IMR-90 (cell line): Measurements from ENCODE around the gene ABCF3. TPM values are rescaled to one million over a fixed set of nuclear protein-coding genes. Genes with fewer than 3 reads are reported as not detected.

ENCODE experiments used
- ATAC-seq: fragments of 200-7000 bp; cut with Tn5 transposase; 2 replicates; pipeline ENCODE4 v1.9.1; 2020; ENCODE audit warnings: low read depth, mild to moderate bottlenecking, moderate library complexity
- BruUV-seq: library from RNA; stranded (reverse); fragments of 400-500 nt; replicated peaks from 2 replicates; lab custom pipeline; 2021; lab: Mats Ljungman, UMichigan
- CTCF ChIA-PET: fragments of 300-600 bp; formaldehyde crosslinking; extraction: SDS; loops from one replicate; lab custom pipeline; 2021; ENCODE audit warnings: antibody characterized with exemption; lab: Yijun Ruan, JAX
- POLR2A ChIA-PET: fragments of 300-600 bp; sonication (Branson Sonifier 250); formaldehyde crosslinking; loops from one replicate; lab custom pipeline; 2022; ENCODE audit warnings: antibody characterized with exemption; ENCODE audit not compliant: unreplicated experiment; lab: Charles Lee
- DNase-seq: peaks from one replicate; pipeline ENCODE4 v3.0.0; 2013
- H2AFZ ChIP-seq: replicated peaks from 2 replicates; pipeline ENCODE3; 2013; ENCODE audit warnings: low read length, mild to moderate bottlenecking; ENCODE audit not compliant: poor library complexity
- H2AK5ac ChIP-seq: 2 replicates; pipeline ENCODE4 v1.6.1; 2013; ENCODE audit warnings: low read depth, low read length, inconsistent platforms
- H2AK9ac ChIP-seq: replicated peaks from 2 replicates; pipeline ENCODE3; 2013; ENCODE audit warnings: mild to moderate bottlenecking, low read depth, low read length, moderate library complexity; ENCODE audit not compliant: poor library complexity
- H2BK120ac ChIP-seq: 2 replicates; pipeline ENCODE4 v1.6.1; 2013; ENCODE audit warnings: low read depth, low read length, inconsistent platforms
- H2BK15ac ChIP-seq: 3 replicates; pipeline ENCODE4 v1.6.1; 2013; ENCODE audit warnings: low read depth, low read length, inconsistent platforms
- H2BK20ac ChIP-seq: 2 replicates; pipeline ENCODE4 v1.6.1; 2013; ENCODE audit warnings: low read depth, mild to moderate bottlenecking, inconsistent platforms, low read length, moderate library complexity
- H2BK5ac ChIP-seq: 2 replicates; pipeline ENCODE4 v1.6.1; 2013; ENCODE audit warnings: mild to moderate bottlenecking, low read depth, low read length, inconsistent platforms; ENCODE audit not compliant: poor library complexity, severe bottlenecking
- H3K14ac ChIP-seq: replicated peaks from 2 replicates; pipeline ENCODE4 v1.6.1; 2013; ENCODE audit warnings: low read depth, low read length, inconsistent platforms
- H3K18ac ChIP-seq: 2 replicates; pipeline ENCODE4 v1.6.1; 2013; ENCODE audit warnings: low read depth, low read length, control low read depth
- H3K23ac ChIP-seq: 2 replicates; pipeline ENCODE4 v1.6.1; 2013; ENCODE audit warnings: low read depth, low read length, inconsistent platforms
- H3K27ac ChIP-seq: 2 replicates; pipeline ENCODE4 v1.5.1; 2013; ENCODE audit warnings: mild to moderate bottlenecking, control low read depth, low read length; ENCODE audit not compliant: insufficient read depth
- H3K27me3 ChIP-seq: 2 replicates; pipeline ENCODE4 v1.6.1; 2013; ENCODE audit warnings: low read length; ENCODE audit not compliant: control insufficient read depth, insufficient read depth
- H3K36me3 ChIP-seq: 2 replicates; pipeline ENCODE4 v1.6.1; 2013; ENCODE audit warnings: low read length, mixed read lengths; ENCODE audit not compliant: control insufficient read depth, insufficient read depth
- H3K4ac ChIP-seq: 2 replicates; pipeline ENCODE4 v1.6.1; 2013; ENCODE audit warnings: low read depth, low read length, inconsistent platforms
- H3K4me1 ChIP-seq: 2 replicates; pipeline ENCODE4 v1.6.1; 2013; ENCODE audit warnings: low read length, mixed read lengths; ENCODE audit not compliant: control insufficient read depth, insufficient read depth
- H3K4me2 ChIP-seq: 2 replicates; pipeline ENCODE4 v1.6.1; 2013; ENCODE audit warnings: low read depth, mild to moderate bottlenecking, control low read depth, low read length, moderate library complexity
- H3K4me3 ChIP-seq: 2 replicates; pipeline ENCODE4 v1.5.1; 2013; ENCODE audit warnings: low read depth, mild to moderate bottlenecking, control low read depth, low read length, moderate library complexity; ENCODE audit not compliant: insufficient read depth
- H3K56ac ChIP-seq: 2 replicates; pipeline ENCODE4 v1.6.1; 2013; ENCODE audit warnings: low read length, inconsistent platforms; ENCODE audit not compliant: insufficient read depth; ENCODE audit errors: extremely low read depth
- H3K79me1 ChIP-seq, 2 experiments: 2 replicates each; pipeline ENCODE4 v1.6.1; 2013; ENCODE audit warnings: low read length in 2 of 2, inconsistent platforms in 1 of 2, low read depth in 1 of 2
- H3K9ac ChIP-seq: 2 replicates; pipeline ENCODE4 v1.6.1; 2013; ENCODE audit warnings: low read depth, low read length, control low read depth
- H3K9me1 ChIP-seq: 2 replicates; pipeline ENCODE4 v1.6.1; 2013; ENCODE audit warnings: low read length, inconsistent platforms; ENCODE audit not compliant: insufficient read depth
- H3K9me3 ChIP-seq: 2 replicates; pipeline ENCODE4 v1.6.1; 2013; ENCODE audit warnings: low read length; ENCODE audit not compliant: control insufficient read depth, insufficient read depth
- H4K20me1 ChIP-seq: 2 replicates; pipeline ENCODE4 v1.6.1; 2013; ENCODE audit warnings: low read length, inconsistent platforms; ENCODE audit not compliant: insufficient read depth
- H4K5ac ChIP-seq: 2 replicates; pipeline ENCODE4 v1.6.1; 2013; ENCODE audit warnings: mild to moderate bottlenecking, low read depth, low read length, control low read depth
- H4K8ac ChIP-seq, 2 experiments: 2 replicates each; pipeline ENCODE4 v1.6.1; 2013; ENCODE audit warnings: low read depth in 2 of 2, low read length in 2 of 2, control low read depth in 1 of 2, inconsistent platforms in 1 of 2
- H4K91ac ChIP-seq: 2 replicates; pipeline ENCODE4 v1.6.1; 2013; ENCODE audit warnings: low read depth, low read length, inconsistent platforms; ENCODE audit not compliant: insufficient read depth
- BHLHE40 ChIP-seq: fragments of 150-350 bp; IDR thresholded peaks from 2 replicates; pipeline ENCODE4 v1.6.1; 2016; ENCODE audit warnings: mild to moderate bottlenecking, low read depth, low read length
- ELK1 ChIP-seq: fragments of 150-350 bp; IDR thresholded peaks from 2 replicates; pipeline ENCODE4 v1.6.1; 2016; ENCODE audit warnings: low read depth, mild to moderate bottlenecking, low read length, moderate library complexity, borderline replicate concordance
- FOS ChIP-seq: fragments of 150-350 bp; IDR thresholded peaks from 2 replicates; pipeline ENCODE4 v1.6.1; 2016; ENCODE audit warnings: low read depth, low read length
- MAZ ChIP-seq: IDR thresholded peaks from 2 replicates; pipeline ENCODE4 v1.6.1; 2012; ENCODE audit warnings: low read depth, mild to moderate bottlenecking, low read length, improper control_type of control experiment, moderate library complexity, borderline replicate concordance
- POLR2A ChIP-seq: IDR thresholded peaks from 2 replicates; pipeline ENCODE4 v1.6.1; 2012; ENCODE audit warnings: mild to moderate bottlenecking, low read depth, low read length
- SMC3 ChIP-seq: fragments of 150-350 bp; IDR thresholded peaks from 2 replicates; pipeline ENCODE4 v1.6.1; 2016; ENCODE audit warnings: low read depth, mild to moderate bottlenecking, antibody characterized with exemption, low read length, moderate library complexity
- WGBS, 2 experiments: methylation state at CpG; one replicate each; pipeline versions ENCODE4 v1.1.5 to v1.1.7; 2013; ENCODE audit warnings: missing lambda C conversion rate in 2 of 2; ENCODE audit not compliant: insufficient read length in 1 of 2; ENCODE audit errors: extremely low coverage in 2 of 2; 5-methylcytosine and 5-hydroxymethylcytosine counted together
- dilution Hi-C: fragments of 300-500 bp; cut with HindIII; formaldehyde crosslinking; loops from one replicate; pipeline ENCODE4 v1.14.3; 2018; ENCODE audit warnings: low sequenced_read_pairs; ENCODE audit not compliant: unreplicated experiment
- in situ Hi-C: fragments of 300-500 bp; cut with MboI; formaldehyde crosslinking; loops from 3 replicates; pipeline ENCODE4 v1.14.3; 2019; ENCODE audit warnings: low sequenced_read_pairs, inconsistent platforms, mixed read lengths
- intact Hi-C: fragments of 100-400 bp; cut with micrococcal nuclease; formaldehyde crosslinking; loops from 2 replicates; pipeline ENCODE4 v1.10.0; 2022
- polyA plus RNA-seq, 3 experiments: library from polyadenylated mRNA; depleted of rRNA; stranded (reverse); fragments of >200 nt; gene quantifications; 2 replicates each; pipeline ENCODE4 v1.2.3, GENCODE V29; 2012; ENCODE audit warnings: low replicate concordance in 1 of 3
- total RNA-seq: library from RNA; depleted of rRNA; stranded (reverse); fragments of >200 nt; gene quantifications from 2 replicates; pipeline ENCODE4 v1.2.3, GENCODE V29; 2012

Gene ABCF3
- total and polyA plus RNA-seq, 2 of the 4 experiments (the other 2 are of a cell fraction) = 36.9 to 59.2 TPM

GRCh38 chr3:184174646-184175492 is 11.1 kb upstream of the ABCF3 start, which contains the start of gene AP2M1:
AP2M1 (plus strand) TSS chr3:184174855; CDS start chr3:184176994, 2,139 bp downstream.
- Histone ChIP-seq H3K9me1 (peaks cover 29% of the 10 kb centered on the region), H2BK20ac (no peak within 1 kb of the TSS; the same call in 1 of the 2 replicates), H3K4me3 (peak within 1 kb of the TSS; percentile 86), H3K27me3 (no peaks in the 10 kb centered on the region), H3K27ac (peak within 1 kb of the TSS; percentile 96), H2AK5ac (peak within 1 kb of the TSS; percentile 98), H3K36me3 (peaks cover 48% of the 10 kb centered on the region), H3K4me2 (peak within 1 kb of the TSS; percentile 97), H4K5ac (peak within 1 kb of the TSS; percentile 83), H3K4ac (peak within 1 kb of the TSS; percentile 94), H4K91ac (peak within 1 kb of the TSS; percentile 97), H3K18ac (peak within 1 kb of the TSS; percentile 82), H3K9ac (peak within 1 kb of the TSS; percentile 96), H2BK5ac (peak within 1 kb of the TSS; percentile 96), H2AFZ (peak within 1 kb of the TSS; percentile 91), H4K20me1 (peaks cover 47% of the 10 kb centered on the region), H4K8ac (peak within 1 kb of the TSS; percentile 77 to 93), H3K4me1 (peaks cover 19% of the 10 kb centered on the region), H3K79me1 (peaks cover 30 to 62% of the 10 kb centered on the region in 2 experiments; a peak in 3 of 4 replicates), H2BK15ac (peak within 1 kb of the TSS; percentile 34; the same call in 1 of the 3 replicates), H3K56ac (peak within 1 kb of the TSS; percentile 95), H3K23ac (peak within 1 kb of the TSS; percentile 98), H2AK9ac (peak within 1 kb of the TSS; percentile 99), H2BK120ac (peak within 1 kb of the TSS; percentile 50), H3K14ac (peak within 1 kb of the TSS; percentile 97), H3K9me3 (no peaks in the 10 kb centered on the region)
- WGBS, 2 experiments = 1% methylated on average over 42 of the region's 73 CpGs; no CpG with 5 or more reads in 1 of the 2 experiments
- no peak for TF ChIP-seq SMC3
- no peak for TF ChIP-seq FOS
- TF ChIP-seq BHLHE40 = no peak
- TF ChIP-seq MAZ = peak; percentile 91
- TF ChIP-seq ELK1 = no peak
- peak; percentile 65; the same call in 1 of the 2 replicates for TF ChIP-seq POLR2A
- intact Hi-C loops = loop anchor here (5.0 kb wide), 1 partner anchor 278 kb away; no protein-coding TSS in a partner anchor
- dilution Hi-C loops = no loop called here
- ChIA-PET POLR2A (interaction anchor here (0.6 kb wide), 1 partner anchor 71 kb away, joined by 14 read pairs; no protein-coding TSS in a partner anchor), CTCF (no interaction called here)
- ATAC-seq = peak; percentile 73
- DNase-seq = peak; percentile 100
- no TSS peak for BruUV-seq
- in situ Hi-C loops = no loop called here
